ENCODE measurements around the gene THRB. TPM values are rescaled to one million over a fixed set of nuclear protein-coding genes. Genes with fewer than 3 reads are reported as not detected.

Gene THRB
- total and polyA plus RNA-seq, 8 donors: 10.1 to 18.6 (median 15.1) TPM

GRCh38 chr3:24086617-24087404 lies 407.8 kb downstream of the THRB start:
- H3K27me3 ChIP-seq: no peaks in the 10 kb centered on the region
- no peaks in the 10 kb centered on the region for H3K9me3 ChIP-seq
- DNase-seq (peak in 1 of 4 donors; percentile 60), ATAC-seq (peak; percentile 95)
- peak overlapping the region in 1 of 2 donors; percentile 50 for H3K27ac ChIP-seq
- H3K36me3 ChIP-seq: no peaks in the 10 kb centered on the region
- intact Hi-C loops (cut with DNase I): no loop called here
- no peak for TF ChIP-seq CTCF (IDR thresholded peaks at IDR 0.05)
- H3K4me1 ChIP-seq: peaks cover 0 to 3% of the 10 kb centered on the region in 2 donors
- no peak overlapping the region for H3K4me3 ChIP-seq

- no peak for TF ChIP-seq CTCF (IDR thresholded peaks at IDR 0.05)
- no peak overlapping the region for H3K4me3 ChIP-seq
- ATAC-seq (no peak), DNase-seq (no peak)
- no peaks in the 10 kb centered on the region for H3K9me3 ChIP-seq
- peaks cover 0 to 3% of the 10 kb centered on the region in 2 donors for H3K4me1 ChIP-seq
- intact Hi-C loops (cut with DNase I): no loop called here
- no peaks in the 10 kb centered on the region for H3K36me3 ChIP-seq
- no peaks in the 10 kb centered on the region for H3K27me3 ChIP-seq
- peak overlapping the region in 1 of 2 donors; percentile 50 for H3K27ac ChIP-seq
Observed at GRCh38 chr3:24086206-24086605, 408.4 kb downstream of the THRB start.

- Histone ChIP-seq H3K4me1 (no peaks in the 10 kb centered on the region), H3K36me3 (no peaks in the 10 kb centered on the region), H3K9me3 (no peaks in the 10 kb centered on the region), H3K27me3 (no peaks in the 10 kb centered on the region), H3K4me3 (no peak overlapping the region), H3K27ac (no peak overlapping the region)
- intact Hi-C loops (cut with DNase I): no loop called here
- TF ChIP-seq CTCF (IDR thresholded peaks at IDR 0.05): no peak
- no peak for ATAC-seq
- DNase-seq: no peak
Observed at GRCh38 chr3:24072193-24072592, 422.5 kb downstream of the THRB start.

GRCh38 chr3:24069045-24069444 lies 425.6 kb downstream of the THRB start:
- Histone ChIP-seq H3K9me3 (no peaks in the 10 kb centered on the region), H3K27ac (no peak overlapping the region), H3K4me3 (no peak overlapping the region), H3K36me3 (no peaks in the 10 kb centered on the region), H3K27me3 (no peaks in the 10 kb centered on the region), H3K4me1 (no peaks in the 10 kb centered on the region)
- no peak for DNase-seq
- ATAC-seq: peak; percentile 79
- TF ChIP-seq CTCF (IDR thresholded peaks at IDR 0.05): no peak
- intact Hi-C loops (cut with DNase I): no loop called here

GRCh38 chr3:24067483-24067882 lies 427.2 kb downstream of the THRB start:
- Histone ChIP-seq H3K27me3 (no peaks in the 10 kb centered on the region), H3K27ac (no peak overlapping the region), H3K36me3 (no peaks in the 10 kb centered on the region), H3K4me3 (no peak overlapping the region), H3K9me3 (no peaks in the 10 kb centered on the region), H3K4me1 (no peaks in the 10 kb centered on the region)
- no peak for DNase-seq
- peak; percentile 44 for ATAC-seq
- no peak for TF ChIP-seq CTCF (IDR thresholded peaks at IDR 0.05)
- intact Hi-C loops (cut with DNase I): no loop called here

Small RNAs within 50 kb of the gene (microRNA-seq; reads per million reads assigned to microRNA genes)
- 0 reads per million in 2 donors for gene MIR4792

Measured in left lung (tissue), 10 donors.